Sigmoid colon (tissue), 3 donors: ENCODE measurements around the gene OLFM1.

ENCODE experiments used
- CTCF ChIP-seq, 4 experiments: fragments of 450-650 bp in 3 of 4; fragments of 200-600 bp in 1 of 4; IDR thresholded peaks; one replicate each; pipeline ENCODE4 v1.5.1; 2016 to 2019; ENCODE audit warnings: antibody characterized with exemption in 4 of 4, mild to moderate bottlenecking in 3 of 4, moderate library complexity in 2 of 4
- POLR2A ChIP-seq, 2 donors: fragments of 450-650 bp; IDR thresholded peaks; one replicate each; pipeline ENCODE4 v1.6.1; 2016; ENCODE audit warnings: antibody characterized with exemption in 2 of 2, mild to moderate bottlenecking in 2 of 2, moderate library complexity in 2 of 2

- TF ChIP-seq CTCF (IDR thresholded peaks at IDR 0.05) (no peak), POLR2A (IDR thresholded peaks at IDR 0.05) (no peak)
Measured at GRCh38 chr9:135099574-135099973, 12.1 kb downstream of the OLFM1 start.
